G401 (cell line): ENCODE data around the gene GREM2. TPM values are rescaled to one million over a fixed set of nuclear protein-coding genes. Genes with fewer than 3 reads are reported as not detected.

Experiments used
- DNase-seq: peaks from one replicate; pipeline ENCODE4 v3.0.0-alpha.2; 2015; ENCODE audit warnings: low spot score
- in situ Hi-C: cut with HindIII; loops from 2 replicates; pipeline ENCODE4 v1.10.0; 2016; ENCODE audit warnings: low sequenced_read_pairs, mixed read lengths
- total RNA-seq: library from RNA; depleted of rRNA; stranded (reverse); fragments of >200 nt; shearing (Covaris generic); gene quantifications from 2 replicates; pipeline ENCODE4 v1.2.3, GENCODE V29; 2014

The GREM2 gene
- total RNA-seq, 1 experiment from 2014 or later, result not detected

- in situ Hi-C loops, result no loop called here
- DNase-seq, result no peak
Observed at GRCh38 chr1:240572328-240572727, 39.6 kb downstream of the GREM2 start.

DNA sequence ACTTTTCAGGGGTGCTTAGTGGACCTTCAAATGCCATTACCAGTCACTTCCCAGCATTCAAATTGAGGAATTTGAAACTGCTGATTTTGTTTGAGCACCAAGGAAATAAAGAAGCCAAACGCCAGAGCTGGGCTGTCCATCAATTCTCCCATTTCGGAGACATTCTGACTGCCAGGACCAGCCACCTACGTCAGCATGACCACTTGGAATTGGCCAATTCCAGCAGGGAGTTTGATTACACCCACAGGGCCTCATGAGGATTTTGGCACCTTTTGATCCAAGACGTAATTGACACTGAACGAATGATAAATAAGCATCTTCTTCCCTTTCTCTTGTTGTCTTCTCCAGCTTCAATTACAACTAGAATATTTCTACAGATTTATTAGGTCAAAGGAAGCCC is 40.2 kb downstream of the GREM2 start:
- in situ Hi-C loops, result no loop called here
- DNase-seq, result no peak

DNA sequence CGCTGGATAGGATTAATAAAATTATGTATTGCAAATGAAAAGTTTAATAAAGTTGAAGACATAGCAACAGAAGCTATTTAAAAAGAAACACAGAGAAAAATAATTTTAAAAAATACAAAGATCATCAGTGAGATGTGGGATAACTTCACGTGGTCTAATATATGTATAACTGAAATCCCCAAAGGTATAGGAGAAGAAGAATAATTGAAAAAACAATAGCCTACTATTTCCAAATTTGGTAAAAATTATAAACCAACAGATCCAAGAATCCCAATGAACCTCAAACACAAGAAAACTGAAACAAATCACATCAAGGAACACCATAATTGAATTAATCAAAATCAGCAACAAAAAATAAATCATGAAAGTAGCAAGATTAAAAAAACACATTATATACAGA is 44.9 kb downstream of the GREM2 start:
- in situ Hi-C loops, result no loop called here
- DNase-seq, result no peak

DNA sequence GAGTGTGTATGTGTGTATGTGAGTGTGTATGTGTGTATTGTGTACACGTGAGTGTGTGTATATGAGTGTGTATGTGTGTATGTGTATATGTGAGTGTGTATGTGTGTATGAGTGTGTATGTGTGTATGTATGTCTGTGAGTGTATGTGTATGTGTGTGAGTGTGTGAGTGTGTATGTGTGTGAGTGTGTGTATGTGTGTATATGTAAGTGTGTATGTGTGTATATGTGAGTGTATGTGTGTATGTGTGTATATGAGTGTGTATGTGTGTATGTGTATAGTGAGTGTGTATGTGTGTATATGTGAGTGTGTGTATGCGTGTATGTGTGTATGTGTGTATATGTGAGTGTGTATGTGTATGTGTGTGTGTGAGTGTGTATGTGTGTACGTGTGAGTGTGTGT is 49.2 kb downstream of the GREM2 start:
- in situ Hi-C loops, result no loop called here
- no peak for DNase-seq

DNA sequence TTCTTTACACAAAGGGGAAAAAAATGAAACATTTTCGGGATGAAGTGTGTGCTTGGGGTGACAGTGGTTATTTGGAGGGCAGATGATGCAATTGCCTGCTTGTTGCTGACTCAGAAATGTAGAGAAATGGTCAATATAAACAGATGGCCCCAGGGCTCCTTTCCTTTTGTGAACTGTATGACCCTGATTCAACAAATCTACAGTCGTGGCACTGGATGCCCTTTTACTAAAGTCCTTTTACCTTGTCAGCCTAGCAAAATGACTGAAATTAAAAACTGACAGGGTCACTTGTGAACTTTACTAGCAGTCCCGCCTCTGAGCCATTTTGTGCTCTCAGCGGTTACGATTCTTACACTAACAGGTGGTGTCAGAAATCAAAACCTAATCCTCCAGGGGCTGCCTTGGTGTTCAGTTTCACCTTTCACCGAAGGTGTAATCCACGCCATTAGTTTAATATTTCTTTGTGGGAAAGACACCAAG is 49.8 kb downstream of the GREM2 start:
- DNase-seq, result no peak
- in situ Hi-C loops, result no loop called here

DNA sequence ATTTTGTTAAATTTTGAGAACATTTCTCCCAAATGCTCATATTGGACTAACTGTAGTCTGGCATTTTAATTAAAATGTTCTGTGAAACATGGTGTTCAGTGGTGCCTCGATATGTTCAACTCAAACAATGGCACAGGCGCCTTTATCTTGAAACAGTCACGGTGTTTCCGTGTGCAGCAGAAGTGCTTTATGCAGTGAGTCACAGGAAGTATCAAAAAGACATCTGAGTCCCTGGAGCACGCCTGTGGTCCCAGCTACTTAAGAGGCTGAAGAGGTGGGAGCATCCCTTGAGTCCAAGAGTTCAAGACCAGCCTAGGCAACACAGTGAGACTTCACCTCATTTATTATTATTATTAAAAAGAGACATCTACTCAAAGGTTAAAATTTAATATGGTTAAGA is 52.2 kb downstream of the GREM2 start:
- in situ Hi-C loops, result no loop called here
- DNase-seq, result no peak

- in situ Hi-C loops, result no loop called here
- DNase-seq, result no peak
Observed at GRCh38 chr1:240555524-240555923, 56.4 kb downstream of the GREM2 start.

DNA sequence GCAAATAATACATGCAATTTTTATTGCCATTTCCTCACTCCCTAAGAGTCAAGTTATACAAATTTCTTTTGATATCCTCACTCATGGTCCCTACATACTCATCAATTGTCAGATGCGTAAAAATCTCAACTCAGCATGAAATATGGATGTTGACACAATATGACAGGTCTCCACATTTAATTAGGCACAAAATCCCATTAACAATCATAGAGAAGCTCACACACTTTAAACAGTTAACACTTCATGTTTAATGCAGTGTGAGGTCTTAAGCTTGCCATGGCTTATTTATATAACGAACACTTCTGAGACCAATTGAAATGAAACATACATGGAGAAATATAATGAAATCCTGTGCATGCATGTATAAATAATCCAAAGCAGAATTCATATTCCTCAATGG is 58.6 kb downstream of the GREM2 start:
- DNase-seq, result no peak
- in situ Hi-C loops, result no loop called here

- in situ Hi-C loops, result no loop called here
- DNase-seq, result no peak
Observed at GRCh38 chr1:240539769-240540414, 72.1 kb downstream of the GREM2 start.

DNA sequence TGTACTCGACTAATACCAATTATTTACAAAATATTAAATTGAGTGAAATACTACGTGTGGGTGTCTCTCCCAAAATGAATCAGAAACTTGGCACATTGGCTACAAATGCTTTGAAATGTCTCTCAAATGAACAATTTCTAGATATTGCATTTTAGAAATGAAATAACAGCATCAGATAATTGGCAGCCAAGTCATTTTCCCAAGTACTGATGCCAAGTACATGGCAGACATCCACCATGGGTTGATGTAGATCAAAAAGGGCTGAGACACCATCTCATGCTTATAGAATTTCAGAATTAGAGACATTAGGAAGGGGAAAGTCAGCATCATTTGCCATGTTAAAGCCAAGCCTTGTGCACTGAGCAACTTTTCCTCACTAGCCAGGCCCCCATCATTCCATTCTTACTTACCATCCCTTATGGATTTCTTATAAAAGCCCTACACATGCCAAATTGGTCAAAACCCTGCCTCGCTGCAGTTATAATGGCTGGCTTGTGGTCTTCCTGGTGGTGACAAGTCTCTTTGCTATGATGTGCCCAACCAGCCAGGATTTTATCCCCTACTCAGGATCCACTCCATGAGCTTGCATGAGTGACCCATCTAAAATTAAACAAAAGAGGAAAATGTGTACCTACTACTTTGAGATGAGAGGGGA is 73.1 kb downstream of the GREM2 start:
- in situ Hi-C loops, result no loop called here
- DNase-seq, result no peak

- DNase-seq, result no peak
- in situ Hi-C loops, result no loop called here
Observed at GRCh38 chr1:240533154-240533780, 78.7 kb downstream of the GREM2 start.

DNA sequence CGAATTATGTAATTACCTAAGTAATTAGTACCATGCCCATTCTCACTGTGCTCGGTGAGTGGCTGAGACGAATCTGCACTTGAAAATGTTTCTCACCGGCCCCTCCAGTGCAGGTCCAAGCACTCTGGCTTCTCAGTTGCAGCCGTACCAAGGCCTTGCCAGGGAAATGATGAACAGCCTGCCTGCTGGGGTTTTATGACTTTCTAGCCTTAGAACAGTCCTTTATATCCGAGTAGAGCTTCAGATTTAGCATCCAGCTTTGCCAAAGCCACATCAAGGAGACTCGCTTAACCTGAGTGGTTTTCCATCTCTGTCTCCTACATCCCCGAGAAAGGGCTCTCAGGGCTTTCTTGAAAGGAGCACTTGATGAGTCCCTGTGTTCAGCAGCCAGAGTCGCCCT is 83.4 kb downstream of the GREM2 start:
- in situ Hi-C loops, result no loop called here
- DNase-seq, result no peak

- in situ Hi-C loops, result no loop called here
- no peak for DNase-seq
Observed at GRCh38 chr1:240527086-240527485, 84.9 kb downstream of the GREM2 start.

GRCh38 chr1:240526312-240526711 is 85.6 kb downstream of the GREM2 start:
- DNase-seq, result no peak
- in situ Hi-C loops, result no loop called here

DNA sequence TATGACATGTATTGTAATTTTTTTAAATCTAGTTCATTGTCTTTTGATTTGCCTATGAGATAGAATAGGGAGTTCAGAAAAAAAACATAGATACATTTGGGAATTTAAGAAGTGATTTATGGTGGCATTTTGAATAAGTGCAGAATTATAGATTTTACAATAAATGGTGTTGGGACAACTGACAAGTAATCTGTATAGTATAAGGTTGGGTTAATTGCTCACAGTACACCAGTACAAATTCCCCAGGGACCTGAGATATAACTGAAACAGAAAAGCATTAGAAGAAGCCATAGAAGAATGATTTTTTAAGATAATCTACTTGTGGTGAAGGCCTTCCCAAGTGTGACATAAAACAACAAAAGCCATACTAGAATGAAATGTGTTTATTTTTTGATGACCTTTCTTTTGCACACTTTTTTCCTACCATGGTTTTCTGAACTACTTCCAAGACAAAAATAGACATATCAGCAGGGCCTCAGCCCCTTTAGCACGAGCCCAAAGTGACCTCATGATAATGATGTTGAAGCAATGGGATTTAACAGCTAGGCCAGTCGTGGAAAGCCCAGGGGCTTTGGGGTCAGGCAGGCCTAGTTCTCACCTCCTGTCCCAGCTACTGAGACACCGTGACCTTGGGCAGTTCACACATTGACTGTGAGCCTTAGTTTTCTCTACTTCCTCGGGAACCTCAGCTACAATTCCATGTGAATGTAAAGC is 87.4 kb downstream of the GREM2 start:
- no peak for DNase-seq
- in situ Hi-C loops, result no loop called here

DNA sequence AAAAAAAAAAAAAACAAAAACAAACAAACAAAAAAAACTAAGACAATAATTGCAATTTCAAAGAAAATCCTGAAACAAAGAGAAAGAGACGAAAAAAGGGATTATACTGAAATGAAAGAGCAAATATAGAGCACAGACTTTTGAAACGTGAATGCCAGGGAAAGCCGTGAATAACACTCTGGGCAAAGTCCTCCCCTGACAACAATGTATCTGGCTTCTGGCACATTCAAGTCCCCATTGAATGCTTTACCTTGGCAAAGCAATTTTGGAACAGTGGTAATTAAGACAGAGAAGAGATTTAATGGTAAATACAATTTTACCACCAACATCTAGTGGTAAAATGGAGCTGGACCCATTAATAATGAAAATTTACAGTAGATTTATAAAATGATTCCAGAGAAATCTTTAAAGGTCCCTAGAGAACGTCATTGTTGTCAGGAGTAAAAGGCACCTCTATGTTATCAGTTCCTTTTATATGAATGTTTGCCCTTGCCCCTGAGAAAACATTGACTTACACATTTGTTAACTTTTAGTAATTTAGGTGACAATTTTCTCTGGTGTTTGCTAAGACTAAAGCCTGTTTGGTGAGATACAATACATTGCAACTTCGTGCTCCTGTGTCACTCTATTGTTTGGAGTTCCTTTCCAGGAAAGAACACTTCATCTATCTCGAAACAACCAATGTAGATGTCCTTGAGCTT is 89.7 kb downstream of the GREM2 start:
- no peak for DNase-seq
- in situ Hi-C loops, result no loop called here

GRCh38 chr1:240517891-240518290 is 94.1 kb downstream of the GREM2 start:
- no peak for DNase-seq
- in situ Hi-C loops, result no loop called here

DNA sequence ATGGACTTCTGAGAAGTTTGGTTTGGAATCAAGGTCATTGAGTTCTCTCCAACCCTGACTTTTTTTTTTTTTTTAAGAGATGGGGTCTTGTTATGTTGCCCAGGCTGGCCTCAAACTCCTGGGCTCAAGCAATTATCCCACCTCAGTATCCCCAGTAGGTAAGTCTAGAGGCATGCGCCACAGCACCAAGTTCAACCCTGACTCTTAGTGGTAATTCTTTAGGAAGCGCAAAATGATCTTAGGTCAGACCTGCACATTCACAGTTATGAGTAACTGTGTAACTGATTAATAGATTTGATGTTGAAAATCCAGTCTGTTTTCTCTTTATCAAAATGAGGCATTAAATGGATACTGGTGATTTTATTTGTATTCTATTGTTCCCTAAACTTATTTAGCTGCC is 95.9 kb downstream of the GREM2 start:
- in situ Hi-C loops, result no loop called here
- no peak for DNase-seq

GRCh38 chr1:240515505-240515904 is 96.5 kb downstream of the GREM2 start:
- DNase-seq, result no peak
- in situ Hi-C loops, result no loop called here

- DNase-seq, result no peak
- in situ Hi-C loops, result no loop called here
Observed at GRCh38 chr1:240511789-240512188, 100.2 kb downstream of the GREM2 start.
